HFF-Myc (cell line): ENCODE data around the gene KCNJ9.

Experiments
- DNase-seq: peaks from one replicate; pipeline ENCODE4 v3.0.0-alpha.2; 2011; ENCODE audit warnings: low read depth; ENCODE audit errors: extremely low read depth
- H3K4me3 ChIP-seq: replicated peaks from 2 replicates; pipeline ENCODE4 v1.5.1; 2011; ENCODE audit warnings: low read depth, mild to moderate bottlenecking, control low read depth, low read length
- CTCF ChIP-seq: IDR thresholded peaks from 2 replicates; pipeline ENCODE4 v1.5.1; 2012; ENCODE audit warnings: mild to moderate bottlenecking, low read depth, low read length, control low read depth; ENCODE audit errors: missing control alignments

KCNJ9 gene

GRCh38 chr1:160101717-160102522 is 20.6 kb downstream of the KCNJ9 start:
- no peak overlapping the region for H3K4me3 ChIP-seq
- no peak for TF ChIP-seq CTCF
- DNase-seq, result no peak

- no peak for DNase-seq
- TF ChIP-seq CTCF, result no peak
- H3K4me3 ChIP-seq, result no peak overlapping the region
Measured at GRCh38 chr1:160103658-160104408, 22.5 kb downstream of the KCNJ9 start.

DNA sequence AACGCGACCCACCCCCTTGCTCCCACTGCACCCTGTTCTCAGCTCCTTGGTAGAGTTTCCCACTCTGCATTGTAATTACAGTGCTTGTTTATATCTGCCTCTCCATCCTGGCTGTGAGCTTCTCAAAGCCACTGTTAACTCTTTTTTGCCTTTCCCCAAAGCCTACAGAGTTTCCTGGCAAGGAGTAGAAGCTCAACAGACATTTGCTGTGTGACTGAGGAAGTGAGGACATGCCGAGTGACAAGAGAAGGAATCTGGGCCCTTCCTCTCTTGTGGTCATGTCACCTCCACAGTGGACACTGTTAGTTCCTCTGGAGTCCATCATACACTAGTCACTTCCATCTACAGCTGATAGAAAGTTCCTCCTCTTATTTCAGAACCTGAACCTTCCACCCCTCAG is 23.1 kb downstream of the KCNJ9 start:
- no peak for DNase-seq
- H3K4me3 ChIP-seq, result no peak overlapping the region
- TF ChIP-seq CTCF, result no peak

DNA sequence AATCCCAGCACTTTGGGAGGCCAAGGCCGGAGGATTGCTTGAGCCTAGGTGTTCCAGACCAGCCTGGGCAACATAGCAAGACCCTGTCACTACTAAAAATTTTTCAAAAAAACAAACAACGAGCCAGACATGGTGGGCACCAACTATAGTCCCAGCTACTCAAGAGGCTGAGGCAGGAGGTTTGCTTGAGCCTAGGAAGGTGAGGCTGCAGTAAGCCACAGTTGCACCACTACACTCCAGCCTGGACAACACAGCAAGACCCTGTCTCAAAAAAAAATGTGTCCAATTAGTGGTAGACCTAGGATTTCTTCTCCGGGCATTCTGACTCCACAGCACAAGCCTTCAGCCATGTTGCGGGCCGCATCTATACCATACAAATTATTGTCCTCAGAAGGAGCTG is 23.8 kb downstream of the KCNJ9 start:
- no peak overlapping the region for H3K4me3 ChIP-seq

GRCh38 chr1:160107512-160107911 is 26.2 kb downstream of the KCNJ9 start:
- no peak for DNase-seq
- TF ChIP-seq CTCF, result no peak
- no peak overlapping the region for H3K4me3 ChIP-seq

More for the DNA sequence above, 23.8 kb downstream of the KCNJ9 start:
- TF ChIP-seq CTCF, result no peak
- no peak for DNase-seq

DNA sequence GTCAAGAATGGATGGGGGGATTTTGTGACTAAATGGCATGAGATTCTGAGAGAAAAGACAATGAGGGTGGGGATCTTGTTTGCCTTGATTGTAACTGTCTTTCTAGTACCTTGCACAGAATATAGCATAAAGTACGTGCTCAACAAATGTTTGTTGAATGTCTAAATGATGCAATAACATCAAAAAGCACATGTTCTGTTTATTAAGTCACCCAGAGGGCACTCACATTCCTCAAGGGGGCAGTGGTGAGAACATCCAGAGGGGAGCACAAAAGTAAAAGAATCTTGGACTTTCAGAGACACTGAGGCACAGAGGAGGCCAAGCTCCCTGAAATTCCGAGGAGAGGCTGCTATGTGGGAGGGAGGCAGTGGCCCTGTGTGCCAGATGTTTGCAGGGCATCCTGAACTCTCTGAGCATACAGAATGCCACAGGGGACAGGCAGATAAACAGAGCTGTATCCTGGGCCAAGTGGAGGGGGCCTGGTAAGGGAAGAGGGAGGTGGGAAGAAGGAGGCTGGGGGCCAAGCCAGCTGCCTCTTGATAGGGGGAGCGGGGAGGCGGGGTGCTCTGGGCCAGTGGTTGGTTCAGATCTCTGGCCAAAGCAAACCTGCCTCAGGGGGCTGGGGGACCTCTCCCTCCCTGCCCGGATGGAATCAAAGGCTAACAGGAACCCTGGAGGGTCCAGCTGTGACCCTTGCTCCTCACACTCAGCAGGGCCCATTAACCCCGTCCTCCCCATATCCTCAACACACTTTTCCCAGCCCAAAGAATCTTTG is 27.7 kb downstream of the KCNJ9 start:
- H3K4me3 ChIP-seq, result no peak overlapping the region
- peak; percentile 21 for DNase-seq
- TF ChIP-seq CTCF, result peak; percentile 54
